Fibroblast of peridontal ligament (primary cell): ENCODE results near the gene EXD2.
"Not testable (repeated sequence)": the region's sequence is repeated elsewhere in the genome, so short reads cannot be mapped to it uniquely, and the experiment has no call there.

Source experiments
- DNase-seq: peaks from one replicate; pipeline ENCODE4 v3.0.0-alpha.2; 2010; ENCODE audit errors: extremely low read depth

Gene EXD2

GRCh38 chr14:69249603-69250002 lies 58.3 kb downstream of the EXD2 start:
- DNase-seq = no peak

GRCh38 chr14:69252851-69253250 lies 61.6 kb downstream of the EXD2 start:
- DNase-seq = no peak

GRCh38 chr14:69259168-69259526 lies 67.8 kb downstream of the EXD2 start:
- DNase-seq = no peak

GRCh38 chr14:69259527-69260189 lies 68.4 kb downstream of the EXD2 start, which contains the start of gene GALNT16:
TSS of gene GALNT16 (plus strand) at chr14:69260158. CDS start at chr14:69260291, 133 bp downstream.
- DNase-seq = no peak

- DNase-seq = peak; percentile 23
Observed at GRCh38 chr14:69260190-69260860, 69.0 kb downstream of the EXD2 start.

- no peak for DNase-seq
Observed at GRCh38 chr14:69260861-69261564, 69.7 kb downstream of the EXD2 start.

- no peak for DNase-seq
Observed at GRCh38 chr14:69261761-69262331, 70.5 kb downstream of the EXD2 start.

GRCh38 chr14:69262516-69262915 lies 71.2 kb downstream of the EXD2 start:
- no peak for DNase-seq

- DNase-seq = peak; percentile 100
Observed at GRCh38 chr14:69263364-69263763, 72.1 kb downstream of the EXD2 start.

- no peak for DNase-seq
Observed at GRCh38 chr14:69263771-69264170, 72.5 kb downstream of the EXD2 start.

- DNase-seq = no peak
Observed at GRCh38 chr14:69266572-69267345, 75.5 kb downstream of the EXD2 start.

GRCh38 chr14:69267492-69267891 lies 76.2 kb downstream of the EXD2 start:
- DNase-seq = no peak

- DNase-seq = peak; percentile 89
Observed at GRCh38 chr14:69268223-69268622, 76.9 kb downstream of the EXD2 start.

- DNase-seq = peak; percentile 45
Observed at GRCh38 chr14:69268763-69269162, 77.5 kb downstream of the EXD2 start.

- no peak for DNase-seq
Observed at GRCh38 chr14:69269381-69269780, 78.1 kb downstream of the EXD2 start.

GRCh38 chr14:69270097-69270496 lies 78.8 kb downstream of the EXD2 start:
- no peak for DNase-seq

GRCh38 chr14:69270795-69271708 lies 79.8 kb downstream of the EXD2 start:
- peak; percentile 25 for DNase-seq

GRCh38 chr14:69274321-69274720 lies 83.0 kb downstream of the EXD2 start:
- DNase-seq = no peak

GRCh38 chr14:69275331-69275730 lies 84.0 kb downstream of the EXD2 start:
- DNase-seq = no peak

GRCh38 chr14:69277356-69277755 lies 86.1 kb downstream of the EXD2 start:
- not testable (repeated sequence) for DNase-seq
